GM12878 (cell line): Measurements from ENCODE around the gene PRR12. TPM values are rescaled to one million over a fixed set of nuclear protein-coding genes. Genes with fewer than 3 reads are reported as not detected.

ENCODE experiments used
- CREB1 ChIP-seq: IDR thresholded peaks from 2 replicates; pipeline ENCODE4 v1.6.1; 2012; ENCODE audit warnings: low read depth, mild to moderate bottlenecking, inconsistent platforms
- FOS ChIP-seq: IDR thresholded peaks from 3 replicates; pipeline ENCODE4 v1.6.1; 2011; ENCODE audit warnings: borderline replicate concordance; ENCODE audit not compliant: insufficient read length; ENCODE audit errors: extremely low read depth
- GATAD2B ChIP-seq: fragments of 450-650 bp; conservative IDR thresholded peaks from 2 replicates; pipeline ENCODE4 v1.6.1; 2017; ENCODE audit warnings: low read depth, mild to moderate bottlenecking, moderate library complexity
- IKZF2 ChIP-seq, 2 experiments: fragments of 450-650 bp; IDR thresholded peaks; 2 replicates each; pipeline ENCODE4 v1.6.1; 2017; ENCODE audit warnings: mild to moderate bottlenecking in 2 of 2, moderate library complexity in 2 of 2
- NFYB ChIP-seq: IDR thresholded peaks from 2 replicates; pipeline ENCODE4 v1.6.1; 2011; ENCODE audit warnings: low read depth, mild to moderate bottlenecking, low read length, improper control_type of control experiment, moderate library complexity; ENCODE audit not compliant: insufficient read depth
- PML ChIP-seq: IDR thresholded peaks from 2 replicates; pipeline ENCODE4 v1.6.1; 2012; ENCODE audit warnings: low read length, inconsistent platforms
- POLR2A ChIP-seq: IDR thresholded peaks from 2 replicates; pipeline ENCODE4 v1.6.1; 2011; ENCODE audit warnings: low read depth, mild to moderate bottlenecking, low read length
- RAD51 ChIP-seq: fragments of 450-650 bp; IDR thresholded peaks from 2 replicates; pipeline ENCODE4 v1.6.1; 2016; ENCODE audit warnings: moderate library complexity, mild to moderate bottlenecking, inconsistent platforms
- SIN3A ChIP-seq: IDR thresholded peaks from 2 replicates; pipeline ENCODE4 v1.6.1; 2012; ENCODE audit warnings: low read depth, low read length, improper control_type of control experiment
- TAF1 ChIP-seq: IDR thresholded peaks from 2 replicates; pipeline ENCODE4 v1.6.1; 2011; ENCODE audit warnings: mild to moderate bottlenecking, low read depth, low read length, borderline replicate concordance
- ZBTB4 ChIP-seq: fragments of 450-650 bp; formaldehyde crosslinking; IDR thresholded peaks from 2 replicates; pipeline ENCODE4 v1.4.0; 2022; ENCODE audit warnings: mild to moderate bottlenecking, moderate library complexity
- ZNF687 ChIP-seq: fragments of 450-650 bp; IDR thresholded peaks from 2 replicates; pipeline ENCODE4 v1.6.1; 2017; ENCODE audit warnings: mild to moderate bottlenecking, moderate library complexity
- polyA plus RNA-seq, 11 experiments: library from polyadenylated mRNA; depleted of rRNA in 4 of 11; unstranded in 6 of 11; stranded (reverse) in 5 of 11; fragments of >200 nt; fragmentation: Nextera tagmentation in 4 of 11; fragmentation: Illumina TruSeq in 1 of 11; extraction: Ambion mirVana in 4 of 11; extraction: Trizol in 1 of 11; gene quantifications; 1 replicate in 1 of 11; 2 replicates in 10 of 11; pipeline versions ENCODE4 v1.2.1 to v1.2.3, GENCODE V29; 2011 to 2016; ENCODE audit warnings: inconsistent platforms in 2 of 11, missing spikeins in 2 of 11, low read depth in 1 of 11
- total RNA-seq, 4 experiments: library from RNA; depleted of rRNA in 3 of 4; stranded (reverse); fragments of >200 nt in 3 of 4; fragmentation: Illumina TruSeq in 1 of 4; extraction: Trizol in 1 of 4; gene quantifications; 2 replicates each; pipeline versions ENCODE4 v1.2.1 to v1.2.3, GENCODE V29; 2013 to 2021
- TF ChIP-seq, protein P1 (sequence below): IDR thresholded peaks from 2 replicates; pipeline ENCODE4 v1.6.1; 2012; ENCODE audit warnings: low read length, inconsistent platforms
- TF ChIP-seq, protein P2 (sequence below): fragments of 450-650 bp; IDR thresholded peaks from 2 replicates; pipeline ENCODE4 v1.6.1; 2016; ENCODE audit warnings: mild to moderate bottlenecking

The PRR12 gene
- total and polyA plus RNA-seq, 10 of the 15 experiments (the other 5 are each of a cell fraction or from before 2014, with no cell fraction given): 0.02 to 25.3 (median 1.6) TPM

GRCh38 chr19:49593233-49594113 lies 2.5 kb downstream of the PRR12 start (continued):
- TF ChIP-seq ZNF687: no peak
- 0 out of 2 replicates have a peak, but pooled peaks have one; percentile 35 for TF ChIP-seq SIN3A
- no peak for TF ChIP-seq ZBTB4 (CRISPR knock-in tag)
- peak; percentile 57 for TF ChIP-seq POLR2A
- TF ChIP-seq, protein P1, sequence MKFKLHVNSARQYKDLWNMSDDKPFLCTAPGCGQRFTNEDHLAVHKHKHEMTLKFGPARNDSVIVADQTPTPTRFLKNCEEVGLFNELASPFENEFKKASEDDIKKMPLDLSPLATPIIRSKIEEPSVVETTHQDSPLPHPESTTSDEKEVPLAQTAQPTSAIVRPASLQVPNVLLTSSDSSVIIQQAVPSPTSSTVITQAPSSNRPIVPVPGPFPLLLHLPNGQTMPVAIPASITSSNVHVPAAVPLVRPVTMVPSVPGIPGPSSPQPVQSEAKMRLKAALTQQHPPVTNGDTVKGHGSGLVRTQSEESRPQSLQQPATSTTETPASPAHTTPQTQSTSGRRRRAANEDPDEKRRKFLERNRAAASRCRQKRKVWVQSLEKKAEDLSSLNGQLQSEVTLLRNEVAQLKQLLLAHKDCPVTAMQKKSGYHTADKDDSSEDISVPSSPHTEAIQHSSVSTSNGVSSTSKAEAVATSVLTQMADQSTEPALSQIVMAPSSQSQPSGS: no peak
- TF ChIP-seq NFYB: peak; percentile 94
- TF ChIP-seq CREB1: peak; percentile 61; the same call in 1 of the 2 replicates
- no peak for TF ChIP-seq IKZF2 (IDR thresholded peaks at IDR 0.05)
- no peak for TF ChIP-seq GATAD2B
- TF ChIP-seq, protein P2, sequence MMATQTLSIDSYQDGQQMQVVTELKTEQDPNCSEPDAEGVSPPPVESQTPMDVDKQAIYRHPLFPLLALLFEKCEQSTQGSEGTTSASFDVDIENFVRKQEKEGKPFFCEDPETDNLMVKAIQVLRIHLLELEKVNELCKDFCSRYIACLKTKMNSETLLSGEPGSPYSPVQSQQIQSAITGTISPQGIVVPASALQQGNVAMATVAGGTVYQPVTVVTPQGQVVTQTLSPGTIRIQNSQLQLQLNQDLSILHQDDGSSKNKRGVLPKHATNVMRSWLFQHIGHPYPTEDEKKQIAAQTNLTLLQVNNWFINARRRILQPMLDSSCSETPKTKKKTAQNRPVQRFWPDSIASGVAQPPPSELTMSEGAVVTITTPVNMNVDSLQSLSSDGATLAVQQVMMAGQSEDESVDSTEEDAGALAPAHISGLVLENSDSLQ: peak; percentile 41; the same call in 1 of the 2 replicates
- TF ChIP-seq TAF1: 0 out of 2 replicates have a peak, but pooled peaks have one; percentile 17
- TF ChIP-seq PML: no peak
- TF ChIP-seq RAD51: peak; percentile 37; the same call in 1 of the 2 replicates
- TF ChIP-seq FOS: peak; percentile 45
